ENCODE results near the gene UBR2. TPM values are rescaled to one million over a fixed set of nuclear protein-coding genes. Genes with fewer than 3 reads are reported as not detected.

The UBR2 gene
- total and polyA plus RNA-seq, 9 of the 15 experiments (the other 6 are each of a cell fraction or from before 2014, with no cell fraction given): 9.1 to 38.9 (median 23.4) TPM

GRCh38 chr6:42547407-42548329 lies 16.2 kb upstream of the UBR2 start (continued):
- peak; percentile 80; the same call in 1 of the 2 replicates for TF ChIP-seq REST (IDR thresholded peaks at IDR 0.05; ENCODE audit: borderline replicate concordance)
- TF ChIP-seq REST (CRISPR knock-in tag; IDR thresholded peaks at IDR 0.05; ENCODE audit: low read depth): 0 out of 2 replicates have a peak, but pooled peaks have one; percentile 52
- peak; percentile 68 for TF ChIP-seq TFAP4 (CRISPR knock-in tag; IDR thresholded peaks at IDR 0.05; ENCODE audit: borderline replicate concordance)
- TF ChIP-seq FOS (IDR thresholded peaks at IDR 0.05; ENCODE audit: extremely low read depth, insufficient read length): no peak
- peak; percentile 80 for TF ChIP-seq RAD51 (IDR thresholded peaks at IDR 0.05; ENCODE audit: borderline replicate concordance, low read depth)
- TF ChIP-seq TGIF2 (CRISPR knock-in tag; IDR thresholded peaks at IDR 0.05): no peak
- no peak for TF ChIP-seq POLR2AphosphoS2 (IDR thresholded peaks at IDR 0.05; ENCODE audit: low read length)
- peak; percentile 60; the same call in 1 of the 2 replicates for TF ChIP-seq ZNF263 (CRISPR knock-in tag; IDR thresholded peaks at IDR 0.05; ENCODE audit: borderline replicate concordance)
- TF ChIP-seq DEAF1 (CRISPR knock-in tag; IDR thresholded peaks at IDR 0.05): peak; percentile 93
- no peak for TF ChIP-seq ZNF217 (CRISPR knock-in tag; IDR thresholded peaks at IDR 0.05)
- TF ChIP-seq PURB (CRISPR knock-in tag; IDR thresholded peaks at IDR 0.05; ENCODE audit: low read depth): no peak
- TF ChIP-seq CBX5 (IDR thresholded peaks at IDR 0.05; ENCODE audit: borderline replicate concordance, low read depth): 0 out of 2 replicates have a peak, but pooled peaks have one; percentile 27
- TF ChIP-seq, protein P1, sequence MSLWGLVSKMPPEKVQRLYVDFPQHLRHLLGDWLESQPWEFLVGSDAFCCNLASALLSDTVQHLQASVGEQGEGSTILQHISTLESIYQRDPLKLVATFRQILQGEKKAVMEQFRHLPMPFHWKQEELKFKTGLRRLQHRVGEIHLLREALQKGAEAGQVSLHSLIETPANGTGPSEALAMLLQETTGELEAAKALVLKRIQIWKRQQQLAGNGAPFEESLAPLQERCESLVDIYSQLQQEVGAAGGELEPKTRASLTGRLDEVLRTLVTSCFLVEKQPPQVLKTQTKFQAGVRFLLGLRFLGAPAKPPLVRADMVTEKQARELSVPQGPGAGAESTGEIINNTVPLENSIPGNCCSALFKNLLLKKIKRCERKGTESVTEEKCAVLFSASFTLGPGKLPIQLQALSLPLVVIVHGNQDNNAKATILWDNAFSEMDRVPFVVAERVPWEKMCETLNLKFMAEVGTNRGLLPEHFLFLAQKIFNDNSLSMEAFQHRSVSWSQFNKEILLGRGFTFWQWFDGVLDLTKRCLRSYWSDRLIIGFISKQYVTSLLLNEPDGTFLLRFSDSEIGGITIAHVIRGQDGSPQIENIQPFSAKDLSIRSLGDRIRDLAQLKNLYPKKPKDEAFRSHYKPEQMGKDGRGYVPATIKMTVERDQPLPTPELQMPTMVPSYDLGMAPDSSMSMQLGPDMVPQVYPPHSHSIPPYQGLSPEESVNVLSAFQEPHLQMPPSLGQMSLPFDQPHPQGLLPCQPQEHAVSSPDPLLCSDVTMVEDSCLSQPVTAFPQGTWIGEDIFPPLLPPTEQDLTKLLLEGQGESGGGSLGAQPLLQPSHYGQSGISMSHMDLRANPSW (CRISPR knock-in tag; IDR thresholded peaks at IDR 0.05): no peak
